C4-2B (cell line): Measurements from ENCODE around the gene UMAD1.

ENCODE experiments used
- H3K27ac ChIP-seq: fragments of 450-650 bp; 2 replicates; pipeline ENCODE4 v1.5.1; 2017
- ZFX ChIP-seq: fragments of 450-650 bp; IDR thresholded peaks from 2 replicates; pipeline ENCODE4 v1.6.1; 2017
- TF ChIP-seq, protein P1 (sequence below): fragments of 450-650 bp; conservative IDR thresholded peaks from 2 replicates; pipeline ENCODE4 v1.5.1; 2017; ENCODE audit warnings: mild to moderate bottlenecking

UMAD1 gene

DNA sequence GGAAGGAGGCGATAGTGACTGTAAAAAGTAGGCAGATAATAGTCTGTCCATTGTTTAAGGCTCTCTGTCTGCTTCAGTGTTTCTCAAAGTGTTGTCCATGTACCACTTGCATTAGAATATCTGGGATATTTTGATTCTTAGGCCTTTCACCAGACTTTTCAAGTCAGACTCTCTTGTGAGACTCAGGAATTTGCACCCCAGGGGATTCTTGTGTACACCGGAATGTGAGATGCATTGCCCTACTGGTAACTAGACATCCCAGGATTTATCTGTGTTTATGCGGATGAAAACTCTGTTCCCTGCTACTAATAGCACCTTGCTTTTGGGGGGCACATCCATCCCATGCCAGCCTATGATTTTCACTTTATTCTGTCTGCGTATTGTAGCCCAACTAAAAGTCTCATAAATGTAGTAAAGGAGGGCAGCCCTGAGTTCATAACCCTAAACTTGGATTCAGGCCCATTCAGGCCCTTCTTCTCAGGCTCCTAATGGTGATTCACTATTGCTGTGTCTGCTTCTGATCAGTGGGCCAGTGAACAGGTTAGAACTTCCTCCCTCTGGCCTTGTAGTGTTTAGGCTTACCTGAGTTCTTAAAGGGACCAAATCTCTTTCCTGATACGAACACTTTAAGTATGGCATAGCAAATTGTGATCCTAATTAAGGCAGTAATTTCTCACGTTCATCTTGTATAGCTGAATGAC is 149.6 kb downstream of the UMAD1 start:
- H3K27ac ChIP-seq: no peak overlapping the region
- TF ChIP-seq, protein P1, sequence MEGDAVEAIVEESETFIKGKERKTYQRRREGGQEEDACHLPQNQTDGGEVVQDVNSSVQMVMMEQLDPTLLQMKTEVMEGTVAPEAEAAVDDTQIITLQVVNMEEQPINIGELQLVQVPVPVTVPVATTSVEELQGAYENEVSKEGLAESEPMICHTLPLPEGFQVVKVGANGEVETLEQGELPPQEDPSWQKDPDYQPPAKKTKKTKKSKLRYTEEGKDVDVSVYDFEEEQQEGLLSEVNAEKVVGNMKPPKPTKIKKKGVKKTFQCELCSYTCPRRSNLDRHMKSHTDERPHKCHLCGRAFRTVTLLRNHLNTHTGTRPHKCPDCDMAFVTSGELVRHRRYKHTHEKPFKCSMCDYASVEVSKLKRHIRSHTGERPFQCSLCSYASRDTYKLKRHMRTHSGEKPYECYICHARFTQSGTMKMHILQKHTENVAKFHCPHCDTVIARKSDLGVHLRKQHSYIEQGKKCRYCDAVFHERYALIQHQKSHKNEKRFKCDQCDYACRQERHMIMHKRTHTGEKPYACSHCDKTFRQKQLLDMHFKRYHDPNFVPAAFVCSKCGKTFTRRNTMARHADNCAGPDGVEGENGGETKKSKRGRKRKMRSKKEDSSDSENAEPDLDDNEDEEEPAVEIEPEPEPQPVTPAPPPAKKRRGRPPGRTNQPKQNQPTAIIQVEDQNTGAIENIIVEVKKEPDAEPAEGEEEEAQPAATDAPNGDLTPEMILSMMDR: no peak
- no peak for TF ChIP-seq ZFX

DNA sequence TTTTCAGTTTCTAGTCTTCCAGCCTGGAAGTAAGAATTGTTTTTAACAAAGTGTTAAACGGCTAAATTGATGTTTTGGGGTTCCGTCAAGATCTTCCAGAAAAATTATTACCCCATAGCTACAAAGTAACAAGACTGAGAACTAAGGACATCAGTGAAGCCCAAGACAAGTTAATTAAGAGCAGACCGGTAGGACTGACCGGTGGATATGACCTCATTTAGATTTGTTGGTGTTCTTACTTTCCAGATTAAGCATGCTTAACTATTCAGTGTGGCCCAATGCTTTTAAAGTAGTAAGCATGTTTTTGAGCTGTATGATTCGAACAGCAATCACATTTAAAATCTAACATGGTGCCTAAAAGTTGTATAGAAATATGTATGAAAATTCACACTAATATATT is 151.0 kb downstream of the UMAD1 start:
- no peak overlapping the region for H3K27ac ChIP-seq
- no peak for TF ChIP-seq ZFX
- TF ChIP-seq, protein P1: no peak

GRCh38 chr7:7792056-7792455 is 151.5 kb downstream of the UMAD1 start:
- H3K27ac ChIP-seq: no peak overlapping the region
- no peak for TF ChIP-seq ZFX

DNA sequence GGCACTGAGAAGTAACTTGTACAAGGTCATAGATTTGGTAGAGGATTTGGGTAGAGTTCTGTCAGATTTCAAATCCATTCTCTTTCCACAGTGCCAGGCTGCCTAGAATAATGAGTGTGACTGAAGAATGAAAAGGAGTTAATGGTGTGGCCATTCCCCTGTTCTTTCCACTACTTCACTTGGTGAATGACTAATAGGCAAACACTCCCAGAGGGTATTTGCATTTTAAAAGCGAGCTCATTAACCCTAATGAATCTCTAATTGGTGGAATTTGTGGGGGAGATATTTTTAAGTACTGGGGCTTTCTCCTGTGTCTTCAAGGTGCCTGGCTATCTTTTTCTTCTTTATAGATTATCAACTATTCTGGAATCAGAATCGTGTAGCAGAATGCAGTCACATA is 152.7 kb downstream of the UMAD1 start:
- TF ChIP-seq, protein P1: no peak
- TF ChIP-seq ZFX: no peak
- H3K27ac ChIP-seq: no peak overlapping the region

- TF ChIP-seq, protein P1: no peak
- no peak for TF ChIP-seq ZFX
- H3K27ac ChIP-seq: no peak overlapping the region
These were observed 153.4 kb downstream of the UMAD1 start for GRCh38 chr7:7793921-7794320.

- H3K27ac ChIP-seq: no peak overlapping the region
- TF ChIP-seq, protein P1: no peak
- no peak for TF ChIP-seq ZFX
These were observed 154.7 kb downstream of the UMAD1 start for GRCh38 chr7:7795203-7795602.

GRCh38 chr7:7795630-7796121 is 155.1 kb downstream of the UMAD1 start:
- no peak for TF ChIP-seq ZFX
- TF ChIP-seq, protein P1: no peak
- H3K27ac ChIP-seq: no peak overlapping the region

GRCh38 chr7:7798510-7798909 is 158.0 kb downstream of the UMAD1 start:
- TF ChIP-seq, protein P1: no peak
- peak overlapping the region; percentile 50; the same call in 1 of the 2 replicates for H3K27ac ChIP-seq
